GM21526 (cell line): Measurements from ENCODE around the gene EPS8L3.
A peak's percentile ranks its signal among the peaks of the same experiment; 100 is the strongest.
"Not testable (repeated sequence)": the region's sequence is repeated elsewhere in the genome, so short reads cannot be mapped to it uniquely, and the experiment has no call there.

Experiments
- ATAC-seq: cut with Tn5 transposase; IDR thresholded peaks from one replicate; pipeline ENCODE4 v1.9.1; 2021; ENCODE audit warnings: moderate library complexity; ENCODE audit not compliant: unreplicated experiment, low FRiP score

EPS8L3 gene

DNA sequence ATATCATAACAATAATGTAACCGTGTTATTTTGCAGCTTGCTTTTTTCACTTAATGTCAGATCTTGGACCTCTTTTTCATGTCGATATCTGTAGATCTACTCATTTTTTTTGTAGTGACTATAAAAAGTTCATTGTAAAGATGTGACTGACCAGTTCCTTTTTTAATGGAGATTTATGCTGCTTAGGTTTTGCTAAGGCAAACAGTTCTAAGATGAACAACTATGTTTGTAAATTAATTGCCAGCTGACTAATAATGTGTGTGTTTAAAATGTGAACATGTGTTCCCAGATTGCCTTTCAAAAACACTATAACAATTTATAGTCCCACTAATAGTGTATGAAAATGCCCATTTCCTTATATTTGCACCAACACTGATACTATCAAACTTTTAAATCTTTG is 18.1 kb upstream of the EPS8L3 start:
- ATAC-seq = no peak

DNA sequence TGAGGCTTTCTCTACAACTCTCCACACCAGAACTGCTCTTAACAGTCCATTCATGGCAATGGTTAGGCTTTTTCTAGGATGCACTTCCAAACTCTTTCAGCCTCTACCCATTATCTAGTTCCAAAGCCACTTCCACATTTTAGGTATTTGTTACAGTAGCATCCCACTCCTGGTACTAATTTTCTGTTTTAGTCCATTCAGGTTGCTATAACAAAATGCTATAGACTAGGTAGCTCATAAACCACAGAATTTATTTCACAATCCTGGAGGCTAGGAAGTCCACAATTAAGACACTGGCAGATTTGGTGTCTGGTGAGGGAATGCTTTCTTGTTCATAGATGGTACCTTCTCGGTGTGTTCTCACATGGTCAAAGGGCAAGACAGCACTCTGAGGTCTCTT is 17.3 kb upstream of the EPS8L3 start:
- no peak for ATAC-seq

GRCh38 chr1:109777980-109778625 is 14.4 kb upstream of the EPS8L3 start:
- ATAC-seq = no peak

- no peak for ATAC-seq
Measured at GRCh38 chr1:109777436-109777835, 13.7 kb upstream of the EPS8L3 start.

- no peak for ATAC-seq
Measured at GRCh38 chr1:109776911-109777310, 13.2 kb upstream of the EPS8L3 start.

- ATAC-seq = no peak
Measured at GRCh38 chr1:109776206-109776835, 12.6 kb upstream of the EPS8L3 start.

DNA sequence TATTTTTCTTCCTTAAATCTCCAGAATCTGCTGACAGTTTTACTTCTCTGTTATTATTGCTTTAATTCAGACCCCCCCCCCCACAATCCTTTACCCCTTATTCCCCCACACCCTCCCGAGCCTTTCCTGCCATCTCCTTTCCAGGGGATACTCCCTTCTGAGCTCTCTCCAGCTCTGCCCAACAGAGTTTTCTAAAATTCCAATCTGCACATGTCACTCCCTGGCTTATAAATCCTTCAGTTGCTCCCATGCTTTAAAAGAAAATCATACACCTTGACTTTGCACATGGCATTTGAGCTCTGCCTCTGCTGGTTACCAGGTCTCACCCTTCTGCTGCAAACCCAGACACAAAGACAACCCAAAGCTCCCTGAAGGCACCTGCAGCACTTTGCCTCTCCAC is 11.7 kb upstream of the EPS8L3 start:
- ATAC-seq = no peak

GRCh38 chr1:109773900-109774485 is 10.3 kb upstream of the EPS8L3 start:
- ATAC-seq = no peak

GRCh38 chr1:109773203-109773899 is 9.6 kb upstream of the EPS8L3 start:
- ATAC-seq = peak; percentile 72

DNA sequence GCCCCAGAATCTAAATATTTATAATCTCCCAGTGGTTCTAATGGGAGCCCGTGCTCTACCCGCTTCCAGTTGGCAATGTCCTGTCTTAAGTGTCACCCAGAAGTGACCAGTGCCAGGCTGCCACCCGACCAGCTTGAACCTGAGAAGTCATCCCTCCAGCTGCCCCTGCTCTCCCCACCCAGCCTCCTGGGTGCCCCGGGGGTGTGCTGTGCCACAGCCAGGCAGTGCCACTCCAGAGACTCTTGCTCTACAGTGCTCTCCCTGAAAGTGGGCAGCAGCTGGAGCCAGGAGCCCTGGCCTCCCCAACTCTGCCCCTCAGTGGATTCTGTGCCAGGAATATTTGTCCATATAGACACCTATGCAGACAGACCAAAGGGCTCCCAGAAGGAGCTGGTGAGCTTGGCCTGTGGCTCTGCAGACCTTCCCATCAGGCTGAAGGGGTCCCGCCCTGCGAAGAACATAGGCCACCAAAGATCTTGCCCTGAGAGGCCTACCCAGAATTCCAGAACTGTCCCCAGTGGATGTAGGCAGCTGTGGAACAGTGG is 9.0 kb upstream of the EPS8L3 start:
- no peak for ATAC-seq

DNA sequence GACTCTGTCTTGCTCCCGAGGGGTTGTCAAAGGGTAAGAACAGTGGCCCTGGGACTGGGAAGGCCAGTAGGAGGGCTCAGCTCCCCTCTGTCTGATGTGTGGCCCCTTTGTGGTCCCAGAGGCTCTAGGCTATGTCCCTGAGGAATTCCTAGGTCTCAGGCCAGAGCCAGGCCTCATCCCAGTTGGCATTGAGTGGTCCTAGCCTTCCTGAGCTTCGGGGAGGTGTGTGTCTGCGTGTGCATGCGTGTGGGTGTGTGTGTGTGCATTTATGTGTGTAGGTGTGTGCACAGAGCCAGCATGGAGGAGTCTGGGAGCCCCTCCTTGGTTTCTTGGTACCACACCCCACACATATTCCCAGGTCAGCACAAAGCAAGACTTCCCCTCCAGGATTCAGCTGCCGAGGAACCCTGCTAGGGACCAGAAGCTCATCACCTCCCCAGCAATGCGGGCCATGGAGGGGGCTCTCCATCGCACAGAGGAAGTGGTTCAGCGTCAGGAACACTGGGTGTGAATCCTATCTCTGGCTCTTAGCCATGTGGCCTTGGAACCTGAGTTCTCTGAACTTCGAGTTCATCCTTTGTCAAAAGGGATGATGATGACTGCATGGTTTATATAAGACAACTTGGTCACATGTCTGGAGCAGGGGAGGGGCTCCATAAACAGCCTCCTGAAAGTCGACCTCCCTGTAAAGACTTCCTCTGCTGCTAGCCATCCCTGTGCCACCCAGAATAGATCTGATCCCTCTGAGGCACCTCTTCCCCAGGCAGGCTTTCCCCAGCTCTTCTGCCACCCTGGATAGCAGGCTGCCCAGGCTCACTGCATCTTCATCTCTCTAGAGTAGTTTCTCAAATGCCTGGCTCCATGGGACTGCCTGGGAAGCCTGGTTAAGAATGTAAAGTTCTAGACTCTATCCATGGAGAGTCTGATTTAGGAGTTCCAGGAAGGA is 8.3 kb upstream of the EPS8L3 start:
- ATAC-seq = no peak

- no peak for ATAC-seq
Measured at GRCh38 chr1:109770331-109771095, 6.8 kb upstream of the EPS8L3 start.

GRCh38 chr1:109769330-109770078 is 5.8 kb upstream of the EPS8L3 start:
- no peak for ATAC-seq

DNA sequence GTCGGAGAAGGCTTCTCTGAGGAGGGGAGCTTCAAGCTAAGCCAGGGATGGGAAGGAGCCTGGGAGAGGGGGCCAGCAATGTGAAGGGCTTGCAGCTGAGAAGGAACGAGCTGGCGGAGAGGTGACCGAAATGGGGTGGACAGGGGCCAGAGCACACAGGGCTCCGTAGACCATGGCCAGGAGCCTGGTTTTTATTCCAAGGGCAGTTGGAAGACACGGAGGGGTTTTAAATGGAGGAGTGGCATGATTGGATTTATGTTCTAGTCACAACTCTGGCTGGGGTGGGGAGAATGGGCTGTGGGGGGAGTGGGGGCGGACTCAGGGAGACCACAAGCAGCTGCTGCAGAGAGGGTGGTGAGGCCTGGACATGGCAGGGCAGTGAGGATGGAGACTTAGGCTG is 5.1 kb upstream of the EPS8L3 start:
- no peak for ATAC-seq

GRCh38 chr1:109768335-109768650 is 4.6 kb upstream of the EPS8L3 start:
- ATAC-seq = no peak

GRCh38 chr1:109767637-109768334 is 4.1 kb upstream of the EPS8L3 start:
- no peak for ATAC-seq

DNA sequence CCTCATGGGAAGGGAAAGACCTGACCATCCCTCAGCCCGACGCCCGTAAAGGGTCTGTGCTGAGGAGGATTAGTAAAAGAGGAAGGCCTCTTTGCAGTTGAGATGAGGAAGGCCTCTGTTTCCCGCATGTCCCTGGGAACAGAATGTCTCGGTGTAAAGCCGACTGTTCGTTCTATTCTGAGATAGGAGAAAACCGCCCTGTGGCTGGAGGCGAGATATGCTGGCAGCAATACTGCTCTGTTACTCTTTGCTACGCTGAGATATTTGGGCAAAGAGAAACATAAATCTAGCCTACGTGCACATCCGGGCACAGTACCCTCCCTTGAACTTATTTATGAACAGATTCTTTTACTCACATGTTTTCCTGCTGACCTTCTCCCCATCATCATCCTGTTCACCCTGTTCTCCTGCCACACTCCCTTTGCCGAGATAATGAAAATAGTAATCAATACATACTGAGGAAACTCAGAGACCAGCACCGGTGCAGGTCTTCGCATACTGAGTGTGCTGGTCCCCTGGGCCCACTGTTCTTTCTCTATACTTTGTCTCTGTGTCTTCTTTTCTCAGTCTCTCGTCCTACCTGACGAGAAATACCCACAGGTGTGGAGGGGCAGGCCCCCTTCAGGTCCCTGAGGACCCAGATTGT is 3.4 kb upstream of the EPS8L3 start:
- not testable (repeated sequence) for ATAC-seq
